ENCODE results near the gene IGF1R. TPM values are rescaled to one million over a fixed set of nuclear protein-coding genes. Genes with fewer than 3 reads are reported as not detected.

Gene IGF1R
- total RNA-seq, 1 experiment from 2014 or later = 71.3 TPM

GRCh38 chr15:98805434-98806274 is 157.3 kb downstream of the IGF1R start:
- no peaks in the 10 kb centered on the region for H3K9me2 ChIP-seq (ENCODE audit: insufficient read depth)
- peaks cover 30% of the 10 kb centered on the region for H3F3A ChIP-seq (ENCODE audit: insufficient read depth, low read depth)
- H3K79me2 ChIP-seq (ENCODE audit: low read depth) = peaks cover 89% of the 10 kb centered on the region
- intact Hi-C loops (cut with micrococcal nuclease; ENCODE audit: unreplicated experiment) = no loop called here
- BruUV-seq (replicated peaks) = no TSS peak
- no peak overlapping the region for H3K4me3 ChIP-seq
- H3K36me3 ChIP-seq (ENCODE audit: low read depth) = no peaks in the 10 kb centered on the region
- H3K9me3 ChIP-seq (ENCODE audit: insufficient read depth, low read depth) = no peaks in the 10 kb centered on the region; the same call in 1 of the 2 replicates
- ChIA-PET CTCF (no interaction called here), POLR2A (ENCODE audit: unreplicated experiment) (no interaction called here)
- no peaks in the 10 kb centered on the region for H3K27me3 ChIP-seq (ENCODE audit: insufficient read depth, low read depth)
- no peak for DNase-seq
- H4K20me1 ChIP-seq (ENCODE audit: insufficient read depth) = peaks cover 4% of the 10 kb centered on the region
- TF ChIP-seq CTCF (conservative IDR thresholded peaks at IDR 0.05) (no peak), EZH2 (IDR thresholded peaks at IDR 0.05; ENCODE audit: low read depth) (no peak)
- no peak overlapping the region for H2AFZ ChIP-seq
- H3K27ac ChIP-seq = no peak overlapping the region
- H3K4me1 ChIP-seq (replicated peaks; ENCODE audit: insufficient read depth) = peaks cover 38% of the 10 kb centered on the region
- H3K4me2 ChIP-seq = no peak overlapping the region

DNA sequence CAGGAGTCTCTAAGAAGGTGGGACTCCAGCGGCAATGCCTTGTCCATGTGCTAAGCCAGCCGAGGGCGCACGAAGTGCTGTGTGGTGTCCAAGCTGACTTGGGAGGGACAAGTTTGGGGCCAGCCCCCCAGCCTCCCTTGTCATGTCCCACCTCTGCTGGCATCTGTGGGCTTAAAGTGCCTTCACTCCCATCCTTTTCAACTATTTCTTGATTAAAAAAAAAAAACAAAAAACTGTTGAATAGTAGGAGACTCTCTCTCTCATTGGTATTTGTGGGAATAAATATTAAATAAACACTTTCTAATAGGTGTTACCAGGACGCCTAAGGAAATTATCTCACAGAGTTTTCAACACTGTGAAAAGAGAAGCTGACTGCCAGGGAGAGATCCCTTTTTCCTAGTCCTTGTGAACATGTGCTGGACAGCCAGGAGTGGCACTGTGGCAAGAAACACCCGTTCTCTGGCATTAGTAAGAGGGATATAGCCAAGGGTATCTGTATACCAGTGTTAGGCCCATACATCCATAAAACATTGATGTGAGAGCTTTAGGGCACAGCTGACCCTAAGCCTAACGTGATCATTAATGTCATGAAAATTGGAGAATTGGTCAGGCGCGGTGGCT is 158.0 kb downstream of the IGF1R start:
- no peak overlapping the region for H2AFZ ChIP-seq
- H3K4me3 ChIP-seq = no peak overlapping the region
- no peak for DNase-seq
- no TSS peak for BruUV-seq (replicated peaks)
- peaks cover 23% of the 10 kb centered on the region; the same call in 1 of the 2 replicates for H3F3A ChIP-seq (ENCODE audit: insufficient read depth, low read depth)
- CTCF ChIA-PET = no interaction called here
- no peak overlapping the region for H3K27ac ChIP-seq
- peaks cover 86% of the 10 kb centered on the region for H3K79me2 ChIP-seq (ENCODE audit: low read depth)
- POLR2A ChIA-PET (ENCODE audit: unreplicated experiment) = no interaction called here
- H3K9me3 ChIP-seq (ENCODE audit: insufficient read depth, low read depth) = no peaks in the 10 kb centered on the region; the same call in 1 of the 2 replicates
- no peaks in the 10 kb centered on the region for H3K27me3 ChIP-seq (ENCODE audit: insufficient read depth, low read depth)
- no peaks in the 10 kb centered on the region for H3K9me2 ChIP-seq (ENCODE audit: insufficient read depth)
- H3K36me3 ChIP-seq (ENCODE audit: low read depth) = no peaks in the 10 kb centered on the region
- H4K20me1 ChIP-seq (ENCODE audit: insufficient read depth) = peaks cover 4% of the 10 kb centered on the region
- no peak for TF ChIP-seq EZH2 (IDR thresholded peaks at IDR 0.05; ENCODE audit: low read depth)
- TF ChIP-seq CTCF (conservative IDR thresholded peaks at IDR 0.05) = no peak
- peaks cover 31% of the 10 kb centered on the region for H3K4me1 ChIP-seq (replicated peaks; ENCODE audit: insufficient read depth)
- H3K4me2 ChIP-seq = no peak overlapping the region
- intact Hi-C loops (cut with micrococcal nuclease; ENCODE audit: unreplicated experiment) = no loop called here

DNA sequence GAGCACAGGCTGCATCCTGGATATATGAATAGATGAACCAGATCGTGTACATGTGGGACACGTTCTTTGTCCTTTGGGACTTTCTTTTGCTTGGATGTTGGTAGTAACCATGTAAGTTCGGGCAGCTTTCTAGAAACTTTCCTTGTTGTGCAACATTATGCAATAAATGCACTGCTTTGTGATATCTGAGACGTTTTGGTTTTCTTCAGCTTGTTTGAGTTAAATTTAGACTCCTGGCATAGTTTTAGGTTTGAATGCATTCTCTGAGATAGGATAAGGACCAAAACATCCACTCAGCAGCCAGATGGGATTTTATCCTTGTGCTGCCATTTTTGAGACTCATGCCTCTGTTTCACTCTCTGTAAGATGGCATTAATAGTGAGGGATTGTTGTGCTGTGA is 158.9 kb downstream of the IGF1R start:
- no peak for DNase-seq
- H3F3A ChIP-seq (ENCODE audit: insufficient read depth, low read depth) = peaks cover 14% of the 10 kb centered on the region; the same call in 1 of the 2 replicates
- no peak overlapping the region for H3K4me2 ChIP-seq
- TF ChIP-seq EZH2 (IDR thresholded peaks at IDR 0.05; ENCODE audit: low read depth) (no peak), CTCF (conservative IDR thresholded peaks at IDR 0.05) (no peak)
- POLR2A ChIA-PET (ENCODE audit: unreplicated experiment) = no interaction called here
- H3K9me3 ChIP-seq (ENCODE audit: insufficient read depth, low read depth) = no peaks in the 10 kb centered on the region; the same call in 1 of the 2 replicates
- CTCF ChIA-PET = no interaction called here
- H3K79me2 ChIP-seq (ENCODE audit: low read depth) = peaks cover 77% of the 10 kb centered on the region
- BruUV-seq (replicated peaks) = no TSS peak
- intact Hi-C loops (cut with micrococcal nuclease; ENCODE audit: unreplicated experiment) = no loop called here
- peaks cover 22% of the 10 kb centered on the region for H3K4me1 ChIP-seq (replicated peaks; ENCODE audit: insufficient read depth)
- H3K36me3 ChIP-seq (ENCODE audit: low read depth) = 0 out of 2 replicates have a peak, but pooled peaks cover 4% of the 10 kb centered on the region
- no peak overlapping the region for H3K4me3 ChIP-seq
- H4K20me1 ChIP-seq (ENCODE audit: insufficient read depth) = peaks cover 4% of the 10 kb centered on the region; the same call in 1 of the 2 replicates
- no peaks in the 10 kb centered on the region for H3K9me2 ChIP-seq (ENCODE audit: insufficient read depth)
- H2AFZ ChIP-seq = no peak overlapping the region
- H3K27ac ChIP-seq = no peak overlapping the region
- H3K27me3 ChIP-seq (ENCODE audit: insufficient read depth, low read depth) = no peaks in the 10 kb centered on the region
